Caco-2 (cell line): ENCODE results near the gene RNASE12. TPM values are rescaled to one million over a fixed set of nuclear protein-coding genes. Genes with fewer than 3 reads are reported as not detected.

Source experiments
- BruUV-seq: library from RNA; stranded (reverse); fragments of 400-500 nt; replicated peaks from 2 replicates; lab custom pipeline; 2021; lab: Mats Ljungman, UMichigan
- CTCF ChIA-PET: fragments of 300-600 bp; sonication (Branson Sonifier 250); formaldehyde crosslinking; loops from one replicate; lab custom pipeline; 2022; ENCODE audit warnings: antibody characterized with exemption; lab: Charles Lee
- POLR2A ChIA-PET: fragments of 300-600 bp; sonication (Branson Sonifier 250); formaldehyde crosslinking; loops from one replicate; lab custom pipeline; 2022; ENCODE audit warnings: antibody characterized with exemption; lab: Charles Lee
- DNase-seq, 2 experiments: peaks; one replicate each; pipeline versions ENCODE4 v3.0.0 to v3.0.0-alpha.2; 2020 to 2022
- H3K27me3 ChIP-seq: replicated peaks from 2 replicates; pipeline ENCODE4 v1.6.0; 2011; ENCODE audit warnings: low read length; ENCODE audit not compliant: control insufficient read depth, insufficient read depth
- H3K36me3 ChIP-seq: 2 replicates; pipeline ENCODE4 v1.5.1; 2011; ENCODE audit warnings: low read length; ENCODE audit not compliant: control insufficient read depth, insufficient read depth
- H3K4me1 ChIP-seq: fragments of 250-450 bp; sonication (Bioruptor Pico); 2 replicates; pipeline ENCODE4 v1.5.1; 2020; ENCODE audit warnings: mild to moderate bottlenecking
- H3K4me3 ChIP-seq: 2 replicates; pipeline ENCODE4 v1.5.1; 2011; ENCODE audit warnings: low read depth, mild to moderate bottlenecking, control low read depth, low read length
- H3K9me3 ChIP-seq: fragments of 250-450 bp; sonication (Bioruptor Pico); 2 replicates; pipeline ENCODE4 v1.5.1; 2020; ENCODE audit warnings: mild to moderate bottlenecking, moderate library complexity
- H3K27ac Mint-ChIP-seq: one replicate; pipeline ENCODE4 v1.8.0; 2022; ENCODE audit warnings: mixed read lengths; ENCODE audit not compliant: unreplicated experiment
- H3K27me3 Mint-ChIP-seq: one replicate; pipeline ENCODE4 v1.8.0; 2022; ENCODE audit warnings: mixed read lengths; ENCODE audit not compliant: insufficient read depth, unreplicated experiment
- H3K36me3 Mint-ChIP-seq: one replicate; pipeline ENCODE4 v1.8.0; 2022; ENCODE audit warnings: mild to moderate bottlenecking, mixed read lengths; ENCODE audit not compliant: insufficient read depth, unreplicated experiment
- H3K4me1 Mint-ChIP-seq: one replicate; pipeline ENCODE4 v1.8.0; 2022; ENCODE audit warnings: low read depth, mixed read lengths; ENCODE audit not compliant: unreplicated experiment
- H3K4me3 Mint-ChIP-seq: one replicate; pipeline ENCODE4 v1.8.0; 2022; ENCODE audit warnings: mild to moderate bottlenecking, moderate library complexity, mixed read lengths; ENCODE audit not compliant: unreplicated experiment
- H3K9me3 Mint-ChIP-seq: one replicate; pipeline ENCODE4 v1.8.0; 2022; ENCODE audit warnings: mixed read lengths; ENCODE audit not compliant: unreplicated experiment
- intact Hi-C: fragments of 100-400 bp; cut with micrococcal nuclease; formaldehyde crosslinking; loops from one replicate; pipeline ENCODE4 v1.10.0; 2022; ENCODE audit not compliant: unreplicated experiment
- total RNA-seq: library from RNA; stranded (reverse); gene quantifications from 2 replicates; pipeline ENCODE4 v1.2.3, GENCODE V29; 2022
- TF ChIP-seq, protein P1 (sequence below), 2 experiments: fragments of 200-600 bp in 1 of 2; IDR thresholded peaks; 1 replicate in 1 of 2; 2 replicates in 1 of 2; pipeline versions ENCODE4 v1.5.1 to v1.8.0; 2011 to 2022; ENCODE audit warnings: antibody characterized with exemption in 1 of 2, control low read depth in 1 of 2, inconsistent platforms in 1 of 2, low read depth in 1 of 2, low read length in 1 of 2, mild to moderate bottlenecking in 1 of 2, moderate library complexity in 1 of 2; ENCODE audit not compliant: insufficient read depth in 1 of 2, severe bottlenecking in 1 of 2, unreplicated experiment in 1 of 2

RNASE12 gene
- total RNA-seq, 1 experiment from 2014 or later, result not detected

DNA sequence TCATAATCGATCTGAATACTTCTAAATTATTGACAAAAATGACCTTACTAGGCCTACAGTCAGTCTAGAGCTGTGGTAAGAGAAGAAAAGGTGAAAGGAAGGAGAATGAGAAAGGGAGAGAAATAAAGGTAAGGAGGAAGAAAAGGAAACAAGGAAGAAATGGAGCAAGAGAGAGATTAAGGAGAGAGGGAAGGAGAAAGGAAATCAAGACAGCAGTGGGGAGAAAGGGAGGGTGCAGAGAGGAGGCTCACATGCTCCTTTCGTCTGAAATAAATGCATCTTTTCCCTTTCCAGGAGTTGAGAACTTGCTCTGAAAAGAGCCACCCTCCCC lies 34.0 kb downstream of the RNASE12 start:
- no peak overlapping the region for H3K4me3 ChIP-seq
- Mint-ChIP-seq H3K36me3 (no peaks in the 10 kb centered on the region), H3K4me3 (no peak overlapping the region), H3K27me3 (no peaks in the 10 kb centered on the region), H3K27ac (no peak overlapping the region), H3K9me3 (no peaks in the 10 kb centered on the region), H3K4me1 (peaks cover 15% of the 10 kb centered on the region)
- DNase-seq, result no peak
- POLR2A ChIA-PET, result no interaction called here
- CTCF ChIA-PET, result no interaction called here
- no TSS peak for BruUV-seq
- H3K36me3 ChIP-seq, result no peaks in the 10 kb centered on the region
- no peaks in the 10 kb centered on the region for H3K9me3 ChIP-seq
- intact Hi-C loops, result no loop called here
- peaks cover 5% of the 10 kb centered on the region for H3K4me1 ChIP-seq
- H3K27me3 ChIP-seq, result no peaks in the 10 kb centered on the region; the same call in 1 of the 2 replicates
- TF ChIP-seq, protein P1, sequence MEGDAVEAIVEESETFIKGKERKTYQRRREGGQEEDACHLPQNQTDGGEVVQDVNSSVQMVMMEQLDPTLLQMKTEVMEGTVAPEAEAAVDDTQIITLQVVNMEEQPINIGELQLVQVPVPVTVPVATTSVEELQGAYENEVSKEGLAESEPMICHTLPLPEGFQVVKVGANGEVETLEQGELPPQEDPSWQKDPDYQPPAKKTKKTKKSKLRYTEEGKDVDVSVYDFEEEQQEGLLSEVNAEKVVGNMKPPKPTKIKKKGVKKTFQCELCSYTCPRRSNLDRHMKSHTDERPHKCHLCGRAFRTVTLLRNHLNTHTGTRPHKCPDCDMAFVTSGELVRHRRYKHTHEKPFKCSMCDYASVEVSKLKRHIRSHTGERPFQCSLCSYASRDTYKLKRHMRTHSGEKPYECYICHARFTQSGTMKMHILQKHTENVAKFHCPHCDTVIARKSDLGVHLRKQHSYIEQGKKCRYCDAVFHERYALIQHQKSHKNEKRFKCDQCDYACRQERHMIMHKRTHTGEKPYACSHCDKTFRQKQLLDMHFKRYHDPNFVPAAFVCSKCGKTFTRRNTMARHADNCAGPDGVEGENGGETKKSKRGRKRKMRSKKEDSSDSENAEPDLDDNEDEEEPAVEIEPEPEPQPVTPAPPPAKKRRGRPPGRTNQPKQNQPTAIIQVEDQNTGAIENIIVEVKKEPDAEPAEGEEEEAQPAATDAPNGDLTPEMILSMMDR (IDR thresholded peaks at IDR 0.05; ENCODE audit: insufficient read depth in 1 of 2, low read depth in 1 of 2, low read length in 1 of 2, severe bottlenecking in 1 of 2, unreplicated experiment in 1 of 2), result no peak

DNA sequence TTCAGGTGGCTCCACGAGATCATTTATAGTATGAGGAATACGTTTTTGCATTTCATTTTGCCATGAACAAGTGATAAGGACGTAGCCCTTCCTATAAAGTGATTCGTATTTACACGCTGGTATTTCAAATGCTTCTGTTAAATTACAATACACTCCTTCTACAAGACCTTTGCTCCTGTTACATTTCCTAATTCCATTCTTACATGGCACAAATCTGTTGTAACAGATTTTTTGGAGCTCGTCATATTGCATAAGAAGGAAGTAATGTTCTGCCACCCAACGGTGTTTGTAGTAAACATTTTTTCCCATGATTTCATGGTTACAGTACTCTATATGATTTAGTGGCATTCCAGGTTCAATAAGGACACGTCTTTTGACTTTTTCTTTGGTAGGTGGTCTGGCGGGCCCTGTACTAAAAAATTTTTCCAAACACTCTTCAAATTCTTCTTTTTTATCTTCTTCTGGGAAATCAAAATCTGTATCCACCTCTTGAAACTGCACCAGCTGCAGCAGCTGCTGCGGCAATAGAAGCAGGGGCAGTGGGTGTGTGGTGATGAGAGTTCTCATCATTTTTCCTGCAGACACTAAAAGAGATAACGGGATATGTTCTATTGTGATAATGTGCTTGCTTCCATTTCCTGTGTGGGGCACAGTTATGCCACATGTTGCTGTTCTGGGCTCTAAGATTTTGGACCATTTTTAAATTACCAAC lies 34.5 kb downstream of the RNASE12 start:
- ChIA-PET CTCF (no interaction called here), POLR2A (no interaction called here)
- intact Hi-C loops, result no loop called here
- Mint-ChIP-seq H3K4me3 (no peak overlapping the region), H3K9me3 (no peaks in the 10 kb centered on the region), H3K36me3 (no peaks in the 10 kb centered on the region), H3K27ac (no peak overlapping the region), H3K4me1 (peaks cover 15% of the 10 kb centered on the region), H3K27me3 (no peaks in the 10 kb centered on the region)
- H3K9me3 ChIP-seq, result no peaks in the 10 kb centered on the region
- H3K36me3 ChIP-seq, result no peaks in the 10 kb centered on the region
- BruUV-seq, result no TSS peak
- TF ChIP-seq, protein P1 (IDR thresholded peaks at IDR 0.05; ENCODE audit: insufficient read depth in 1 of 2, low read depth in 1 of 2, low read length in 1 of 2, severe bottlenecking in 1 of 2, unreplicated experiment in 1 of 2), result no peak
- DNase-seq, result no peak
- no peaks in the 10 kb centered on the region; the same call in 1 of the 2 replicates for H3K27me3 ChIP-seq
- H3K4me1 ChIP-seq, result peaks cover 5% of the 10 kb centered on the region
- no peak overlapping the region for H3K4me3 ChIP-seq

DNA sequence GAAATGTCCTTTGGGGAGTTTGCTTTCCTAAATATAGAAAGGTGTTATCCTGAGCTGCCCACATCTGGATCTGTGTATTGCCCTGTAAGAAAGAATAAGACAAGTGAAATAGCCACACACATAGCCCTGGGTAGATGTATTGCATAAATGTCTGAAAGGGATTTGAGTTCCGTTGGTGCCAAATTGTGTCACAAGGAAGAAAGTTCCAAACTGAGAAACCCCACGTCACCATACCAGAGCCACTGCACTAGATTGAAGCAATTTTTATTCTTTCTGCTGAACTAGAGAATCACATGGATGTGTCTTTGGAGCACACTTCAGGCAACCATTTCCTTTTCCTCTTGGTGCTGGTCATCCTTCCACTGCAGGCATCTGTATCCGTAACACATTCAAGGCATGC lies 35.3 kb downstream of the RNASE12 start:
- no peak overlapping the region for H3K27ac Mint-ChIP-seq
- CTCF ChIA-PET, result interaction anchor here (0.7 kb wide), 1 partner anchor 10 kb away, joined by 3 read pairs; no protein-coding TSS in a partner anchor

More for the DNA sequence above, 35.3 kb downstream of the RNASE12 start:
- Histone ChIP-seq H3K4me1 (peaks cover 5% of the 10 kb centered on the region), H3K36me3 (no peaks in the 10 kb centered on the region), H3K4me3 (no peak overlapping the region), H3K27me3 (no peaks in the 10 kb centered on the region; the same call in 1 of the 2 replicates), H3K9me3 (no peaks in the 10 kb centered on the region)
- no peaks in the 10 kb centered on the region for H3K27me3 Mint-ChIP-seq
- no peak overlapping the region for H3K4me3 Mint-ChIP-seq
- TF ChIP-seq, protein P1 (IDR thresholded peaks at IDR 0.05; ENCODE audit: insufficient read depth in 1 of 2, low read depth in 1 of 2, low read length in 1 of 2, severe bottlenecking in 1 of 2, unreplicated experiment in 1 of 2), result no peak
- H3K4me1 Mint-ChIP-seq, result peaks cover 15% of the 10 kb centered on the region
- POLR2A ChIA-PET, result no interaction called here
- DNase-seq, result no peak
- H3K9me3 Mint-ChIP-seq, result no peaks in the 10 kb centered on the region
- no TSS peak for BruUV-seq
- no peaks in the 10 kb centered on the region for H3K36me3 Mint-ChIP-seq
- intact Hi-C loops, result no loop called here
